GM19043 (cell line): Measurements from ENCODE around the gene ARIH1.

ENCODE experiments used
- ATAC-seq: cut with Tn5 transposase; IDR thresholded peaks from one replicate; pipeline ENCODE4 v1.9.1; 2021; ENCODE audit warnings: low read depth; ENCODE audit not compliant: unreplicated experiment

The ARIH1 gene

GRCh38 chr15:72535911-72536310, 61.8 kb downstream of the ARIH1 start:
- ATAC-seq, result no peak

- no peak for ATAC-seq
These were observed 62.4 kb downstream of the ARIH1 start for GRCh38 chr15:72536506-72536905.

- ATAC-seq, result no peak
These were observed 64.8 kb downstream of the ARIH1 start for GRCh38 chr15:72538931-72539330.

GRCh38 chr15:72540606-72541237, 66.6 kb downstream of the ARIH1 start:
- no peak for ATAC-seq

- ATAC-seq, result no peak
These were observed 67.5 kb downstream of the ARIH1 start for GRCh38 chr15:72541674-72542073.

- no peak for ATAC-seq
These were observed 71.0 kb downstream of the ARIH1 start for GRCh38 chr15:72545156-72545555.

GRCh38 chr15:72554471-72555425, 80.6 kb downstream of the ARIH1 start:
- no peak for ATAC-seq

- no peak for ATAC-seq
These were observed 85.7 kb downstream of the ARIH1 start for GRCh38 chr15:72559781-72560180.

GRCh38 chr15:72560458-72560857, 86.3 kb downstream of the ARIH1 start:
- no peak for ATAC-seq

- ATAC-seq, result no peak
These were observed 88.3 kb downstream of the ARIH1 start for GRCh38 chr15:72562386-72562785.

GRCh38 chr15:72562878-72563277, 88.7 kb downstream of the ARIH1 start:
- no peak for ATAC-seq

GRCh38 chr15:72564091-72564490, 90.0 kb downstream of the ARIH1 start:
- ATAC-seq, result no peak

- ATAC-seq, result no peak
These were observed 92.8 kb downstream of the ARIH1 start for GRCh38 chr15:72566973-72567372.

GRCh38 chr15:72570059-72570458, 95.9 kb downstream of the ARIH1 start:
- ATAC-seq, result no peak

GRCh38 chr15:72579814-72580213, 105.7 kb downstream of the ARIH1 start:
- no peak for ATAC-seq

GRCh38 chr15:72584006-72584405, 109.9 kb downstream of the ARIH1 start:
- ATAC-seq, result no peak

GRCh38 chr15:72585025-72585424, 110.9 kb downstream of the ARIH1 start:
- ATAC-seq, result no peak

- ATAC-seq, result no peak
These were observed 111.4 kb downstream of the ARIH1 start for GRCh38 chr15:72585476-72586058.

- no peak for ATAC-seq
These were observed 114.0 kb downstream of the ARIH1 start for GRCh38 chr15:72588096-72588495.

- ATAC-seq, result no peak
These were observed 116.3 kb downstream of the ARIH1 start for GRCh38 chr15:72590427-72590826.

- ATAC-seq, result no peak
These were observed 117.2 kb downstream of the ARIH1 start for GRCh38 chr15:72591361-72591760.
